OCI-LY1 (cell line): ENCODE results near the gene N4BP3.

Experiments used
- EZH2 ChIP-seq: fragments of 200-600 bp; sonication (generic), shearing (Covaris generic); IDR thresholded peaks from 2 replicates; pipeline ENCODE4 v1.8.0; 2017; ENCODE audit warnings: borderline replicate concordance, mixed run types, mild to moderate bottlenecking, antibody characterized with exemption, low read length, moderate library complexity, mixed read lengths
- TF ChIP-seq, protein P1 (sequence below): fragments of 200-600 bp; sonication (generic), shearing (Covaris generic); IDR thresholded peaks from 2 replicates; pipeline ENCODE4 v1.5.1; 2017; ENCODE audit warnings: mild to moderate bottlenecking, antibody characterized with exemption, low read length, moderate library complexity, mixed read lengths

DNA sequence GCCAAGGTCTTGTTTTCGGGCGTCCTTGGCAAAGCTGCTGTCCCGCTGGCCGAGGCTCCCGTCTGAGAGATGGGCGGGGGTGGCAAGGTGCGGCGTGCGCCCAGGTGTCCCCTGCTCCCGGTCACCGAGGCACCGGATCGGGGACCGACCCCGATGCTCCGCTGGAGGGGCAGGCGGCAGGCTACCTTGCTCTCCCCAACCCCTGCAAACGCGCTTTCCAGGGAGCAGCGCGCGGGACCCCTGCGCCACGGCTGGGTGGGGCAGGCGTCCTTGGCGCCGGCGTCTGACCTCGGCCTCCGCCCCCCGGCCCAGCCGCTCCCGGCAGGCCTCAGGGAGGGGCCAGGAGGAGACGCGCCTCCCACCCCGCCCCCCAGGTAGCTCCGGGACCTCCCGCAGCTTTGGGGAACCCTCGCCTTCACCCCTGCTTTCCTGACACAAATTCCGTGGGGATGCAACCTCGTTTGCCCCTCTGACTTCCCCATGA is 551 bp downstream of the N4BP3 start:
- TF ChIP-seq, protein P1, sequence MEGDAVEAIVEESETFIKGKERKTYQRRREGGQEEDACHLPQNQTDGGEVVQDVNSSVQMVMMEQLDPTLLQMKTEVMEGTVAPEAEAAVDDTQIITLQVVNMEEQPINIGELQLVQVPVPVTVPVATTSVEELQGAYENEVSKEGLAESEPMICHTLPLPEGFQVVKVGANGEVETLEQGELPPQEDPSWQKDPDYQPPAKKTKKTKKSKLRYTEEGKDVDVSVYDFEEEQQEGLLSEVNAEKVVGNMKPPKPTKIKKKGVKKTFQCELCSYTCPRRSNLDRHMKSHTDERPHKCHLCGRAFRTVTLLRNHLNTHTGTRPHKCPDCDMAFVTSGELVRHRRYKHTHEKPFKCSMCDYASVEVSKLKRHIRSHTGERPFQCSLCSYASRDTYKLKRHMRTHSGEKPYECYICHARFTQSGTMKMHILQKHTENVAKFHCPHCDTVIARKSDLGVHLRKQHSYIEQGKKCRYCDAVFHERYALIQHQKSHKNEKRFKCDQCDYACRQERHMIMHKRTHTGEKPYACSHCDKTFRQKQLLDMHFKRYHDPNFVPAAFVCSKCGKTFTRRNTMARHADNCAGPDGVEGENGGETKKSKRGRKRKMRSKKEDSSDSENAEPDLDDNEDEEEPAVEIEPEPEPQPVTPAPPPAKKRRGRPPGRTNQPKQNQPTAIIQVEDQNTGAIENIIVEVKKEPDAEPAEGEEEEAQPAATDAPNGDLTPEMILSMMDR: no peak
- no peak for TF ChIP-seq EZH2
